ENCODE results near the gene TIMP2.
"Not testable (repeated sequence)": the region's sequence is repeated elsewhere in the genome, so short reads cannot be mapped to it uniquely, and the experiment has no call there.

The TIMP2 gene

GRCh38 chr17:78905116-78905515 lies 20.1 kb downstream of the TIMP2 start:
- Mint-ChIP-seq H3K27ac (ENCODE audit: low read depth) (no peak overlapping the region), H3K4me3 (no peak overlapping the region), H3K4me1 (peaks cover 8% of the 10 kb centered on the region), H3K27me3 (peaks cover 56% of the 10 kb centered on the region), H3K9me3 (no peaks in the 10 kb centered on the region), H3K36me3 (ENCODE audit: insufficient read depth) (peaks cover 1% of the 10 kb centered on the region)
- DNase-seq (ENCODE audit: low spot score in 2 of 2) (no peak), ATAC-seq (replicated peaks; ENCODE audit: extremely low read depth, poor library complexity, severe bottlenecking) (no peak)

- Mint-ChIP-seq H3K27me3 (peaks cover 58% of the 10 kb centered on the region), H3K9me3 (no peaks in the 10 kb centered on the region), H3K36me3 (ENCODE audit: insufficient read depth) (no peaks in the 10 kb centered on the region), H3K27ac (ENCODE audit: low read depth) (no peak overlapping the region), H3K4me3 (no peak overlapping the region), H3K4me1 (peaks cover 8% of the 10 kb centered on the region)
- ATAC-seq (replicated peaks; ENCODE audit: extremely low read depth, poor library complexity, severe bottlenecking) (no peak), DNase-seq (ENCODE audit: low spot score in 2 of 2) (no peak)
These were observed 20.8 kb downstream of the TIMP2 start for GRCh38 chr17:78904371-78904770.

- peaks cover 52% of the 10 kb centered on the region for H3K27me3 Mint-ChIP-seq
- DNase-seq (ENCODE audit: low spot score in 2 of 2), result no peak
- no peaks in the 10 kb centered on the region for H3K36me3 Mint-ChIP-seq (ENCODE audit: insufficient read depth)
- ATAC-seq (replicated peaks; ENCODE audit: extremely low read depth, poor library complexity, severe bottlenecking), result no peak
- peaks cover 8% of the 10 kb centered on the region for H3K4me1 Mint-ChIP-seq
- no peak within 1 kb of the TSS for H3K27ac Mint-ChIP-seq (ENCODE audit: low read depth)
- H3K9me3 Mint-ChIP-seq, result no peaks in the 10 kb centered on the region
- H3K4me3 Mint-ChIP-seq, result no peak within 1 kb of the TSS
These were observed 21.9 kb downstream of the TIMP2 start, which contains the start of gene CEP295NL for GRCh38 chr17:78903101-78903779. TSS of gene CEP295NL (minus strand) at chr17:78903201. CDS start at chr17:78901828, 1,373 bp downstream.

- not testable (repeated sequence) for H3K9me3 Mint-ChIP-seq; DNase-seq (ENCODE audit: low spot score in 2 of 2); ATAC-seq (replicated peaks; ENCODE audit: extremely low read depth, poor library complexity, severe bottlenecking); H3K27ac Mint-ChIP-seq (ENCODE audit: low read depth); H3K4me3 Mint-ChIP-seq; H3K36me3 Mint-ChIP-seq (ENCODE audit: insufficient read depth); H3K4me1 Mint-ChIP-seq
- H3K27me3 Mint-ChIP-seq, result peaks cover 51% of the 10 kb centered on the region
These were observed 23.0 kb downstream of the TIMP2 start for GRCh38 chr17:78902231-78902630.

- H3K27me3 Mint-ChIP-seq, result peaks cover 51% of the 10 kb centered on the region
- no peaks in the 10 kb centered on the region for H3K9me3 Mint-ChIP-seq
- peaks cover 3% of the 10 kb centered on the region for H3K36me3 Mint-ChIP-seq (ENCODE audit: insufficient read depth)
- H3K4me1 Mint-ChIP-seq, result peaks cover 8% of the 10 kb centered on the region
- H3K4me3 Mint-ChIP-seq, result no peak overlapping the region
- ATAC-seq (replicated peaks; ENCODE audit: extremely low read depth, poor library complexity, severe bottlenecking), result no peak
- DNase-seq (ENCODE audit: low spot score in 2 of 2), result no peak
- H3K27ac Mint-ChIP-seq (ENCODE audit: low read depth), result no peak overlapping the region
These were observed 23.4 kb downstream of the TIMP2 start for GRCh38 chr17:78901806-78902205.

GRCh38 chr17:78900816-78901215 lies 24.4 kb downstream of the TIMP2 start:
- Mint-ChIP-seq H3K27ac (ENCODE audit: low read depth) (no peak overlapping the region), H3K9me3 (no peaks in the 10 kb centered on the region), H3K36me3 (ENCODE audit: insufficient read depth) (peaks cover 3% of the 10 kb centered on the region), H3K4me3 (no peak overlapping the region), H3K27me3 (peaks cover 51% of the 10 kb centered on the region), H3K4me1 (peaks cover 8% of the 10 kb centered on the region)
- DNase-seq (ENCODE audit: low spot score in 2 of 2) (no peak), ATAC-seq (replicated peaks; ENCODE audit: extremely low read depth, poor library complexity, severe bottlenecking) (no peak)

GRCh38 chr17:78899361-78900260 lies 25.6 kb downstream of the TIMP2 start:
- ATAC-seq (replicated peaks; ENCODE audit: extremely low read depth, poor library complexity, severe bottlenecking) (no peak), DNase-seq (ENCODE audit: low spot score in 2 of 2) (no peak)
- no peaks in the 10 kb centered on the region for H3K9me3 Mint-ChIP-seq
- peaks cover 3% of the 10 kb centered on the region for H3K36me3 Mint-ChIP-seq (ENCODE audit: insufficient read depth)
- peaks cover 51% of the 10 kb centered on the region for H3K27me3 Mint-ChIP-seq
- H3K4me3 Mint-ChIP-seq, result no peak overlapping the region
- H3K4me1 Mint-ChIP-seq, result peaks cover 8% of the 10 kb centered on the region
- no peak overlapping the region for H3K27ac Mint-ChIP-seq (ENCODE audit: low read depth)

- DNase-seq (ENCODE audit: low spot score in 2 of 2) (no peak), ATAC-seq (replicated peaks; ENCODE audit: extremely low read depth, poor library complexity, severe bottlenecking) (no peak)
- H3K4me3 Mint-ChIP-seq, result no peak overlapping the region
- H3K36me3 Mint-ChIP-seq (ENCODE audit: insufficient read depth), result peaks cover 3% of the 10 kb centered on the region
- peaks cover 8% of the 10 kb centered on the region for H3K4me1 Mint-ChIP-seq
- H3K27ac Mint-ChIP-seq (ENCODE audit: low read depth), result no peak overlapping the region
- peaks cover 45% of the 10 kb centered on the region for H3K27me3 Mint-ChIP-seq
- no peaks in the 10 kb centered on the region for H3K9me3 Mint-ChIP-seq
These were observed 26.2 kb downstream of the TIMP2 start for GRCh38 chr17:78898947-78899346.

GRCh38 chr17:78898075-78898836 lies 26.9 kb downstream of the TIMP2 start:
- no peaks in the 10 kb centered on the region for H3K9me3 Mint-ChIP-seq
- no peak overlapping the region for H3K4me3 Mint-ChIP-seq
- no peak for DNase-seq (ENCODE audit: low spot score in 2 of 2)
- peaks cover 38% of the 10 kb centered on the region for H3K27me3 Mint-ChIP-seq
- ATAC-seq (replicated peaks; ENCODE audit: extremely low read depth, poor library complexity, severe bottlenecking), result no peak
- peaks cover 3% of the 10 kb centered on the region for H3K36me3 Mint-ChIP-seq (ENCODE audit: insufficient read depth)
- H3K27ac Mint-ChIP-seq (ENCODE audit: low read depth), result no peak overlapping the region
- peaks cover 5% of the 10 kb centered on the region for H3K4me1 Mint-ChIP-seq

- no peak for DNase-seq (ENCODE audit: low spot score in 2 of 2)
- H3K27me3 Mint-ChIP-seq, result peaks cover 32% of the 10 kb centered on the region
- peaks cover 3% of the 10 kb centered on the region for H3K36me3 Mint-ChIP-seq (ENCODE audit: insufficient read depth)
- no peak for ATAC-seq (replicated peaks; ENCODE audit: extremely low read depth, poor library complexity, severe bottlenecking)
- H3K9me3 Mint-ChIP-seq, result no peaks in the 10 kb centered on the region
- H3K27ac Mint-ChIP-seq (ENCODE audit: low read depth), result no peak overlapping the region
- peaks cover 3% of the 10 kb centered on the region for H3K4me1 Mint-ChIP-seq
- H3K4me3 Mint-ChIP-seq, result no peak overlapping the region
These were observed 27.5 kb downstream of the TIMP2 start for GRCh38 chr17:78897664-78898047.

GRCh38 chr17:78896834-78897663 lies 28.1 kb downstream of the TIMP2 start:
- ATAC-seq (replicated peaks; ENCODE audit: extremely low read depth, poor library complexity, severe bottlenecking) (no peak), DNase-seq (ENCODE audit: low spot score in 2 of 2) (no peak)
- Mint-ChIP-seq H3K4me1 (peaks cover 5% of the 10 kb centered on the region), H3K27me3 (peaks cover 27% of the 10 kb centered on the region), H3K27ac (ENCODE audit: low read depth) (no peak overlapping the region), H3K4me3 (no peak overlapping the region), H3K9me3 (no peaks in the 10 kb centered on the region), H3K36me3 (ENCODE audit: insufficient read depth) (peaks cover 5% of the 10 kb centered on the region)
